Neural cell (in vitro differentiated cells): Measurements from ENCODE around the gene TM9SF1. TPM values are rescaled to one million over a fixed set of nuclear protein-coding genes. Genes with fewer than 3 reads are reported as not detected.

Source experiments
- H2AFZ ChIP-seq: fragments of 200-600, 300-800 bp; sonication (generic), shearing (Covaris generic); 2 replicates; pipeline ENCODE4 v1.6.0; 2014; ENCODE audit warnings: low read depth, mild to moderate bottlenecking, antibody characterized with exemption, low read length, moderate library complexity
- H3F3A ChIP-seq: fragments of 200-600 bp; shearing (Covaris generic); 2 replicates; pipeline ENCODE4 v1.6.1; 2016; ENCODE audit warnings: mild to moderate bottlenecking, moderate library complexity, mixed read lengths, antibody characterized with exemption, low read length; ENCODE audit not compliant: insufficient read depth, poor library complexity, severe bottlenecking
- H3K27ac ChIP-seq: fragments of 200-600, 300-800 bp; sonication (generic), shearing (Covaris generic); 2 replicates; pipeline ENCODE4 v1.5.1; 2014; ENCODE audit warnings: mild to moderate bottlenecking, low read length, moderate library complexity
- H3K27me3 ChIP-seq: fragments of 300-800, 200-600 bp; sonication (generic), shearing (Covaris generic); 2 replicates; pipeline ENCODE4 v1.6.0; 2014; ENCODE audit warnings: mild to moderate bottlenecking, low read depth, low read length, moderate library complexity; ENCODE audit not compliant: insufficient read depth
- H3K36me3 ChIP-seq: fragments of 300-800, 200-600 bp; sonication (generic), shearing (Covaris generic); 2 replicates; pipeline ENCODE4 v1.5.1; 2014; ENCODE audit warnings: mild to moderate bottlenecking, antibody characterized with exemption, low read length, moderate library complexity; ENCODE audit not compliant: insufficient read depth
- H3K4me2 ChIP-seq: fragments of 300-800, 200-600 bp; sonication (generic), shearing (Covaris generic); 2 replicates; pipeline ENCODE4 v1.6.0; 2014; ENCODE audit warnings: mild to moderate bottlenecking, low read length
- H3K4me3 ChIP-seq: fragments of 300-800, 200-600 bp; sonication (generic), shearing (Covaris generic); 2 replicates; pipeline ENCODE4 v1.5.1; 2014; ENCODE audit warnings: mild to moderate bottlenecking, low read length, moderate library complexity
- H3K79me2 ChIP-seq: fragments of 200-600 bp; shearing (Covaris generic); replicated peaks from 2 replicates; pipeline ENCODE4 v1.6.0; 2014; ENCODE audit warnings: mild to moderate bottlenecking, low read length, moderate library complexity; ENCODE audit not compliant: insufficient read depth
- H3K9ac ChIP-seq: fragments of 300-800, 200-600 bp; sonication (generic), shearing (Covaris generic); 2 replicates; pipeline ENCODE4 v1.6.1; 2016; ENCODE audit warnings: mild to moderate bottlenecking, low read length, mixed read lengths
- H3K9me2 ChIP-seq: fragments of 200-600 bp; shearing (Covaris generic); 2 replicates; pipeline ENCODE4 v1.6.1; 2016; ENCODE audit warnings: mild to moderate bottlenecking, low read length, mixed read lengths; ENCODE audit not compliant: insufficient read depth
- H3K9me3 ChIP-seq: fragments of 200-600, 300-800 bp; sonication (generic), shearing (Covaris generic); 2 replicates; pipeline ENCODE4 v1.6.1; 2016; ENCODE audit warnings: mild to moderate bottlenecking, mixed run types, low read length, moderate library complexity, mixed read lengths
- H4K20me1 ChIP-seq: fragments of 200-600 bp; shearing (Covaris generic); 2 replicates; pipeline ENCODE4 v1.6.1; 2016; ENCODE audit warnings: mild to moderate bottlenecking, mixed run types; ENCODE audit not compliant: insufficient read depth
- EP300 ChIP-seq: fragments of 450-650 bp; conservative IDR thresholded peaks from 2 replicates; pipeline ENCODE4 v1.6.1; 2014; ENCODE audit warnings: antibody characterized with exemption, mild to moderate bottlenecking, moderate library complexity; ENCODE audit not compliant: poor library complexity, severe bottlenecking
- EZH2 ChIP-seq: fragments of 200-600, 300-800 bp; shearing (Covaris generic), sonication (generic); IDR thresholded peaks from 2 replicates; pipeline ENCODE4 v1.6.1; 2014; ENCODE audit warnings: antibody characterized with exemption, low read length, borderline replicate concordance, mild to moderate bottlenecking; ENCODE audit not compliant: insufficient read depth, poor library complexity, severe bottlenecking
- MXI1 ChIP-seq: fragments of 450-650 bp; conservative IDR thresholded peaks from 2 replicates; pipeline ENCODE4 v1.6.1; 2014; ENCODE audit warnings: antibody characterized with exemption, mild to moderate bottlenecking; ENCODE audit not compliant: poor library complexity, severe bottlenecking
- POLR2AphosphoS5 ChIP-seq: IDR thresholded peaks from 2 replicates; pipeline ENCODE4 v1.6.1; 2012
- RAD21 ChIP-seq: fragments of 450-650 bp; conservative IDR thresholded peaks from 2 replicates; pipeline ENCODE4 v1.6.1; 2014; ENCODE audit warnings: antibody characterized with exemption, mild to moderate bottlenecking, moderate library complexity
- SMC3 ChIP-seq: fragments of 450-650 bp; conservative IDR thresholded peaks from 2 replicates; pipeline ENCODE4 v1.6.1; 2014; ENCODE audit warnings: antibody characterized with exemption, mild to moderate bottlenecking, moderate library complexity; ENCODE audit not compliant: poor library complexity
- TAF1 ChIP-seq: IDR thresholded peaks from 2 replicates; pipeline ENCODE4 v1.6.1; 2012; ENCODE audit warnings: low read depth
- polyA plus RNA-seq: library from polyadenylated mRNA; depleted of rRNA; stranded (reverse); fragments of >200 nt; gene quantifications from 2 replicates; pipeline ENCODE4 v1.2.3, GENCODE V29; 2014
- TF ChIP-seq, protein P1 (sequence below): IDR thresholded peaks from 2 replicates; pipeline ENCODE4 v1.6.1; 2012; ENCODE audit warnings: borderline replicate concordance
- TF ChIP-seq, protein P2 (sequence below): fragments of 450-650 bp; IDR thresholded peaks from 2 replicates; pipeline ENCODE4 v1.5.1; 2014; ENCODE audit warnings: antibody characterized with exemption, mild to moderate bottlenecking, moderate library complexity; ENCODE audit not compliant: poor library complexity, severe bottlenecking

TM9SF1 gene
- polyA plus RNA-seq, 1 donor from 2014 or later: 25.1 TPM

DNA sequence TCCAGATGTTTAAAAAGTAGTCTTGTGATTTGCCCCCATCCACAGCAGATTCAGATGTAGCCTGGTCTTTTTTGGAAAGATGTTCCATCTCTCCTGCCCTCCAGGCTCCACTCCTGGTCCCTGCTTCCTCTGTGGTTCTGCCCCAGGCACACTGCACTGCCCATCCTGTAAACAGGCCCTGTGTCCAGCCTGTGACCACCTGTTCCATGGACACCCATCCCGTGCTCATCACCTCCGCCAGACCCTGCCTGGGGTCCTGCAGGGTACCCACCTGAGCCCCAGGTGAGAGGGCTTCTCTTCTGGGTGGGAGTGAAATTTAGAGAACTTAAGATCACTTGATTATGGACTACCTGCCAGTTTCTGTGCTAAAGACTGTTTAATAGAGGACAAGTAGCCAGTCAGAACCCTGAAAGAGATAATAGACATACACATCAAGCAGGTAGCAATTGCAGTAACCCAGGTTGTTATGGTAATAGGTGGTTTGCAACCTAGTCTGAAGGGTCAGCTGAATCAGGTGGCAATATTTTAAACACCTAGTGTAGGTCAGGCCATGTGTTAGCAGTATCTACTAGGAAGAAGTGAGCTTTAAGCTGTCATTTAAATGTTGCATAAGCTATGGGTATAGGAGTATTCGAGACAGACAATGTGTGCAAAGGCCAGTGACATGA, 45.8 kb downstream of the TM9SF1 start:
- H3K9ac ChIP-seq: no peak overlapping the region
- H3K27ac ChIP-seq: no peak overlapping the region
- no peaks in the 10 kb centered on the region for H3F3A ChIP-seq
- H3K27me3 ChIP-seq: no peaks in the 10 kb centered on the region
- peaks cover 9% of the 10 kb centered on the region for H3K79me2 ChIP-seq
- H3K9me2 ChIP-seq: no peaks in the 10 kb centered on the region
- H3K4me3 ChIP-seq: no peak overlapping the region
- TF ChIP-seq EZH2 (no peak), MXI1 (no peak), RAD21 (no peak), TAF1 (no peak), EP300 (no peak), SMC3 (no peak), POLR2AphosphoS5 (no peak)
- TF ChIP-seq, protein P1, sequence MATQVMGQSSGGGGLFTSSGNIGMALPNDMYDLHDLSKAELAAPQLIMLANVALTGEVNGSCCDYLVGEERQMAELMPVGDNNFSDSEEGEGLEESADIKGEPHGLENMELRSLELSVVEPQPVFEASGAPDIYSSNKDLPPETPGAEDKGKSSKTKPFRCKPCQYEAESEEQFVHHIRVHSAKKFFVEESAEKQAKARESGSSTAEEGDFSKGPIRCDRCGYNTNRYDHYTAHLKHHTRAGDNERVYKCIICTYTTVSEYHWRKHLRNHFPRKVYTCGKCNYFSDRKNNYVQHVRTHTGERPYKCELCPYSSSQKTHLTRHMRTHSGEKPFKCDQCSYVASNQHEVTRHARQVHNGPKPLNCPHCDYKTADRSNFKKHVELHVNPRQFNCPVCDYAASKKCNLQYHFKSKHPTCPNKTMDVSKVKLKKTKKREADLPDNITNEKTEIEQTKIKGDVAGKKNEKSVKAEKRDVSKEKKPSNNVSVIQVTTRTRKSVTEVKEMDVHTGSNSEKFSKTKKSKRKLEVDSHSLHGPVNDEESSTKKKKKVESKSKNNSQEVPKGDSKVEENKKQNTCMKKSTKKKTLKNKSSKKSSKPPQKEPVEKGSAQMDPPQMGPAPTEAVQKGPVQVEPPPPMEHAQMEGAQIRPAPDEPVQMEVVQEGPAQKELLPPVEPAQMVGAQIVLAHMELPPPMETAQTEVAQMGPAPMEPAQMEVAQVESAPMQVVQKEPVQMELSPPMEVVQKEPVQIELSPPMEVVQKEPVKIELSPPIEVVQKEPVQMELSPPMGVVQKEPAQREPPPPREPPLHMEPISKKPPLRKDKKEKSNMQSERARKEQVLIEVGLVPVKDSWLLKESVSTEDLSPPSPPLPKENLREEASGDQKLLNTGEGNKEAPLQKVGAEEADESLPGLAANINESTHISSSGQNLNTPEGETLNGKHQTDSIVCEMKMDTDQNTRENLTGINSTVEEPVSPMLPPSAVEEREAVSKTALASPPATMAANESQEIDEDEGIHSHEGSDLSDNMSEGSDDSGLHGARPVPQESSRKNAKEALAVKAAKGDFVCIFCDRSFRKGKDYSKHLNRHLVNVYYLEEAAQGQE: no peak
- TF ChIP-seq, protein P2, sequence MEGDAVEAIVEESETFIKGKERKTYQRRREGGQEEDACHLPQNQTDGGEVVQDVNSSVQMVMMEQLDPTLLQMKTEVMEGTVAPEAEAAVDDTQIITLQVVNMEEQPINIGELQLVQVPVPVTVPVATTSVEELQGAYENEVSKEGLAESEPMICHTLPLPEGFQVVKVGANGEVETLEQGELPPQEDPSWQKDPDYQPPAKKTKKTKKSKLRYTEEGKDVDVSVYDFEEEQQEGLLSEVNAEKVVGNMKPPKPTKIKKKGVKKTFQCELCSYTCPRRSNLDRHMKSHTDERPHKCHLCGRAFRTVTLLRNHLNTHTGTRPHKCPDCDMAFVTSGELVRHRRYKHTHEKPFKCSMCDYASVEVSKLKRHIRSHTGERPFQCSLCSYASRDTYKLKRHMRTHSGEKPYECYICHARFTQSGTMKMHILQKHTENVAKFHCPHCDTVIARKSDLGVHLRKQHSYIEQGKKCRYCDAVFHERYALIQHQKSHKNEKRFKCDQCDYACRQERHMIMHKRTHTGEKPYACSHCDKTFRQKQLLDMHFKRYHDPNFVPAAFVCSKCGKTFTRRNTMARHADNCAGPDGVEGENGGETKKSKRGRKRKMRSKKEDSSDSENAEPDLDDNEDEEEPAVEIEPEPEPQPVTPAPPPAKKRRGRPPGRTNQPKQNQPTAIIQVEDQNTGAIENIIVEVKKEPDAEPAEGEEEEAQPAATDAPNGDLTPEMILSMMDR: no peak
- H2AFZ ChIP-seq: no peak overlapping the region
- H4K20me1 ChIP-seq: no peaks in the 10 kb centered on the region
- H3K4me2 ChIP-seq: no peak overlapping the region
- no peaks in the 10 kb centered on the region for H3K9me3 ChIP-seq
- no peaks in the 10 kb centered on the region for H3K36me3 ChIP-seq

DNA sequence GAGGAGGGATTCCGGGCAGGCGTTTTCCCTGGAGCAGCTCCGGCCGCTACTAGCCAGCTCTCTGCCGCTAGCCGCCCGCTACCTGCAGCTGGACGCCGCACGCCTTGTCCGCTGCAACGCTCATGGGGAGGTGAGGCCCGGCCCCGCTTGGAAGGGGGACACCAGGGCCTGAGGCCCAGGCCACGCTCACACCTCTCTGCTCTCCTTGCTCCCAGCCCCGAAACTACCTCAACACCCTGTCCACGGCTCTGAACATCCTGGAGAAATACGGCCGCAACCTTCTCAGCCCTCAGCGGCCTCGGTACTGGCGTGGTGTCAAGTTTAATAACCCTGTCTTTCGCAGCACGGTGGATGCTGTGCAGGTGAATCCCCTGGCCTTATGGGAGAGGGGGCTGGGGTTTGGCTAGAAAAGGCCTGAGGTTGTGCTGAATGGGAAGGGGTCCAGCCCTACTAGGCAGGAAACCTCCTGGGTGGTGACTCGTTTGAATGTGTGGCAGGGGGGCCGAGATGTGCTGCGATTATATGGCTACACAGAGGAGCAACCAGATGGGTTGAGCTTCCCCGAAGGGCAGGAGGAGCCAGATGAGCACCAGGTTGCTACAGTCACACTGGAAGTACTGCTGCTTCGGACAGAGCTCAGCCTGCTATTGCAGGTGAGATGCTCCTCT, 47.3 kb downstream of the TM9SF1 start:
- Histone ChIP-seq H4K20me1 (no peaks in the 10 kb centered on the region), H3K79me2 (peaks cover 9% of the 10 kb centered on the region), H3K27ac (peak overlapping the region; percentile 79), H3K36me3 (no peaks in the 10 kb centered on the region), H3K9me3 (no peaks in the 10 kb centered on the region), H3K4me3 (peak overlapping the region; percentile 97), H3F3A (no peaks in the 10 kb centered on the region), H2AFZ (no peak overlapping the region), H3K9me2 (no peaks in the 10 kb centered on the region), H3K9ac (peak overlapping the region; percentile 79), H3K27me3 (no peaks in the 10 kb centered on the region), H3K4me2 (peak overlapping the region; percentile 76)
- peak; percentile 32 for TF ChIP-seq TAF1
- no peak for TF ChIP-seq EZH2
- no peak for TF ChIP-seq EP300
- no peak for TF ChIP-seq SMC3
- TF ChIP-seq POLR2AphosphoS5: no peak
- TF ChIP-seq MXI1: no peak
- TF ChIP-seq, protein P2: no peak
- TF ChIP-seq, protein P1: no peak
- TF ChIP-seq RAD21: no peak
